NCI-H2196 treated with DMSO at 0.1 percent for 48 hours (cell line): Measurements from ENCODE around the gene CREBBP.

Experiments used
- DNase-seq: peaks from one replicate; lab custom pipeline; 2025; ENCODE audit not compliant: unreplicated experiment; lab: John Stamatoyannopoulos, UW

Gene CREBBP

GRCh38 chr16:3879887-3880564, 487 bp downstream of the CREBBP start:
- peak; percentile 54 for DNase-seq

GRCh38 chr16:3879258-3879886, 1.1 kb downstream of the CREBBP start:
- no peak for DNase-seq

- no peak for DNase-seq
Measured at GRCh38 chr16:3878610-3879009, 1.9 kb downstream of the CREBBP start.

GRCh38 chr16:3876695-3877094, 3.8 kb downstream of the CREBBP start:
- DNase-seq: no peak

- no peak for DNase-seq
Measured at GRCh38 chr16:3876160-3876559, 4.4 kb downstream of the CREBBP start.

- DNase-seq: no peak
Measured at GRCh38 chr16:3874794-3875692, 5.5 kb downstream of the CREBBP start.

GRCh38 chr16:3874242-3874641, 6.3 kb downstream of the CREBBP start:
- DNase-seq: no peak

GRCh38 chr16:3873482-3874173, 6.9 kb downstream of the CREBBP start:
- DNase-seq: no peak

- no peak for DNase-seq
Measured at GRCh38 chr16:3872216-3872895, 8.2 kb downstream of the CREBBP start.

- no peak for DNase-seq
Measured at GRCh38 chr16:3868967-3869366, 11.5 kb downstream of the CREBBP start.

GRCh38 chr16:3868556-3868955, 12.0 kb downstream of the CREBBP start:
- no peak for DNase-seq

GRCh38 chr16:3866703-3867431, 13.6 kb downstream of the CREBBP start:
- no peak for DNase-seq

- no peak for DNase-seq
Measured at GRCh38 chr16:3865241-3865640, 15.3 kb downstream of the CREBBP start.

- no peak for DNase-seq
Measured at GRCh38 chr16:3864562-3864961, 16.0 kb downstream of the CREBBP start.

- DNase-seq: no peak
Measured at GRCh38 chr16:3863587-3863986, 16.9 kb downstream of the CREBBP start.

GRCh38 chr16:3861808-3862451, 18.6 kb downstream of the CREBBP start:
- no peak for DNase-seq

GRCh38 chr16:3859889-3860288, 20.6 kb downstream of the CREBBP start:
- DNase-seq: no peak

GRCh38 chr16:3858801-3859200, 21.7 kb downstream of the CREBBP start:
- no peak for DNase-seq

- DNase-seq: no peak
Measured at GRCh38 chr16:3857189-3858043, 23.1 kb downstream of the CREBBP start.
